GM19468 (cell line): Measurements from ENCODE around the gene SNRPA.

Experiments
- ATAC-seq: cut with Tn5 transposase; IDR thresholded peaks from one replicate; pipeline ENCODE4 v1.9.1; 2021; ENCODE audit warnings: mild to moderate bottlenecking, moderate library complexity, moderate number of reproducible peaks; ENCODE audit not compliant: unreplicated experiment; ENCODE audit errors: extremely low read depth

SNRPA gene

DNA sequence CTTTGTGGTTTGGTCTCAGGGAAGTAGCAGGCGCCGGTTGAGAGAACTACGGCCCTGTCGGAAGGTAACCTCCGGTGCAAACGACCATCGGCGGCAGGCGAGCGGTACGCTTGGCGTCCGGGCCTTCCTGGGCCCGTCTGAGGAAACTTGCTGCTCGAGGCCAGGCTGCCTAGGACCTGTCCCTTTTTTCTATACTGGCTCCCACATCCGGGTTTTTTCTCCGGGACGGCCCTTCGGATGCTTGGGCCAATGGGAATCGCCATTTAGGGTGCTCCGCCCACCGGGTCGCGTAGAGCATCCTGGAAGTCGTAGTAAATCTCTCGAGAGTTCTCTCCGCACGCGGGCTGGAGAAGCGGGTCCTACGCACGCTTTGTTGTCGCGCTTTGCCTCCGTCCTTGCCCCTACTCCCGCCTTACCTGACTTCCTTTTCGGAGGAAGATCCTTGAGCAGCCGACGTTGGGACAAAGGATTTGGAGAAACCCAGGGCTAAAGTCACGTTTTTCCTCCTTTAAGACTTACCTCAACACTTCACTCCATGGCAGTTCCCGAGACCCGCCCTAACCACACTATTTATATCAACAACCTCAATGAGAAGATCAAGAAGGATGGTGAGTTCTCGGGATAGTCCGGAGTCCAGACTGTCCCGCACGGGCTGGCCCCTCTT, at the start of gene SNRPA:
TSS of gene SNRPA (plus strand) at position 330 of the 664 bp plus-strand sequence. CDS start at position 536, 206 bp downstream.
- ATAC-seq = peak; percentile 47

DNA sequence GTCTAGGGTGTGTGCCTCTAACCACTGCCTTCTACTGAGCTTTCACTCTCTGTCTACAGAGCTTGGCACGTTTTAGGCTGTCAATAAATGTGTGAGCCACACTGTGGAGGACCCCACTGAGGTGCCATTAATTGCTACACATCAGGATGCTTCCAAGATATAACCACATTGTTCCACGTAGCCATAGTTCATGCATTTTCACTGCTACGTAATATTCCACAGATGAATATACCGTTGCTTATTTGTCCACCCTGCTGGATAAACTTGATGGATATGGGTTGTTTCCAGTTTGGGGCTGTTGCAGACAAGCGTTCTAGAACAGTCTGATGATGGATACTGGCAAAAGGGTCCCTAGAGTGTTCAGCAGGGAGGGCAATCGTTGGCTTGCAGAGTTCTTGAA, 49.2 kb upstream of the SNRPA start:
- no peak for ATAC-seq

DNA sequence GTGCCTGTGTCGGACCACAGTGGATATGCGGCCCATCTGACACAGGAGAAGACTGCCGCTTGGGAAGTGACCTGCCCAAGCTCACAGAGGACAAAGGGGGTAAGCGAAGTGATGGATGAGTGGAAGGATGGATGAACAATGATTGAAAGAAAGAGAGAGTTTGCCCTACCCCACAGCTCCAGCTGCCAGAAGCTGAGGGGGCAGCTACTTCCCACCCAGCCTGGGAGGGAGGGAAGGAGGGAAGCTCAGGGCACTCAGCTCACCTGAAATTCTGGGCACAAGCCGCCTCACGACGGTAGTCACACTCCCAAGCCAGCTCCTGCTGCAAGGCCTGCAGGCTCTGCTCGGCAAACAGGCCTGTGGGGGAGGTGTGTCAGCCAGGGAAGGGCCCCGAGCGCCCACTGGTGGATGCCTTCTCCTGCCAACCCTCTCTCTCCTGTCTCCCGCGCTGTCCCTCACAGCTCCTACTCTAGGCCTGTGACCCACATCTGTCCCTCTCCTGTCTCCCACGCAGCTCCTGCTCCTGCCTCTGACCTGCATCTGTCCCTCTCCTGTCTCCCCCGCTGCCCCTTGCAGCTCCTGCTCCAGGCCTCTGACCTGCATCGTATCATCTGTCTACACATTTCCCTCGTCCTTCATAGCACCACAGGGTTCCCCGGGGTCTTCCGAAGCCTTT, 48.5 kb upstream of the SNRPA start:
- no peak for ATAC-seq

GRCh38 chr19:40703029-40703755, 47.8 kb upstream of the SNRPA start:
- no peak for ATAC-seq

DNA sequence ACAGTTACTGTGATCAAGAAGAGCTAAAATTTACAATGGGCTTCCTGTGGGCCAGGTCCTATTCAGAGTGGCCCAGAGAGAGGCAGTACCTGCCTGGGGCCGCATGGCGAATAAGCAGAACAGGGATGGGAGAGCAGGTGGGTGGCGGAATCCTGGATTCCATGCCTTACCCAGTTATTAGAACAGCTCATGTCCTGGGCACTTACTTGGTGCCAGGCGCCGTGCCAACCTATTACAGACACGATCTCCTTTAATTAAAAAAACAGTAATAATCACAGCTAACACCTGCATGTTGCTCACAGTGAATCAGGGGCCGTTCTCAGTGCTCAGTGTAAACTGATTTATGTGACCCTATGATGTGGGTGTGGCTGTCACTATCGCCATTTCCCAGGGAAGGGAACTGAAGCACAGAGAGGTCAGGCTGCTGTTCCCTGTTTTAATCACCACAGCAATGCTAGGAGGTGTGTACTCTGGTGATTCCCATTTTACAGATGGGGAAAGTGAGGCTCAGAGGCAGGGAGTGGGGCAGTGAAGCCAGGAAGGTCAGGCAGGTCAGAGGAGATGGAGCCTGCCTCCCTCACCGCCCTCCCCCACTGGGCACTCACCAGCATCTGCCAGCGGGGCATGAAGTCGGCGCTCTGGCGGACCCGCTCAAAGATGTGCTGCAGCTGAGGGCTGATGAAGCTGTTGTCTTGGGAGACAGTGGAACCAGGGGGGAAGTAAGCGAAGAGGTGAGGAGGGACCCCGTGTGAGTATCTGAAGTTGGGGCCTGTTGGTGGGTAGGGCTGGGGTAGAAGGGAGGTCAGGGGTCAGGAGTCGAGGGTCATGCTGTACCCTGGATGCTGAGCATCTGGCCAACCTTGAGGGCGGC, 46.3 kb upstream of the SNRPA start:
- no peak for ATAC-seq

DNA sequence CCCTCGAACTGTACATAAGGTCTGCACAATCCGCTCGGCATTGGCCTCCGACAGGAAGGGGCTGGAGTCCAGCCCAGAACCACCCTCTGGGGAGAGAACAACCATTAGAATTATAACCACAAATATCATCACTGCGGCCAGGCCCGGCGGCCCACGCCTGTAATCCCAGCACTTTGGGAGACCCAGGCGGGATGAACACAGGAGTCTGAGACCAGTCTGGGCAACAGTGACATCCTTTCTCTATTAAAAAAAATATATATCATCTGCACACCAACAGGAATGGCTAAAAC, 45.7 kb upstream of the SNRPA start:
- ATAC-seq = no peak

GRCh38 chr19:40705950-40706619, 44.9 kb upstream of the SNRPA start:
- ATAC-seq = no peak

- ATAC-seq = no peak
These were observed 43.4 kb upstream of the SNRPA start for GRCh38 chr19:40707615-40708014.

GRCh38 chr19:40709817-40710216, 41.2 kb upstream of the SNRPA start:
- ATAC-seq = no peak

- no peak for ATAC-seq
These were observed 37.1 kb upstream of the SNRPA start for GRCh38 chr19:40713939-40714338.

GRCh38 chr19:40714441-40715299, 36.3 kb upstream of the SNRPA start:
- peak; percentile 56 for ATAC-seq

DNA sequence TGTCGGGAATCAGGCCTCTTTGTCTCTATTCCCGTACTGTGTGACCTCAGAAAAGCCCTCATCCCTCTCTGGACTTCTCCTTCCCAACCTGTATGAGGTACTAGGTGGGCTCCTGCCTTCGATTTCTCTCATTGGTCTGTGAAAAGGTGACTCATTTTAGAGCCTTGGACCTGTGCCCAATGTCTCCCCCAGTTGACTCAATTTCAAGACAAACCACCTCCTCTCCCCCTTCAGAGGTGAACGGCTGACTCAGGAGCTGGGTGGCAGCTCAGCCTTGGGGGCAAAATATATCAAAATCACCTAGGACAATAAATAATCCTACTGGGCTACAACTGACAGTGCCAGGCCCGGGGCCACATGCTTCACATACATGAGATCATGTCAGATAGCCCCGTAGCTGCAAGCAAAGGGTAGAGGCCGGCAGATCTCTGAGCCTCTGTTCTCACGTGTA, 34.9 kb upstream of the SNRPA start:
- ATAC-seq = no peak

- ATAC-seq = peak; percentile 72
These were observed 34.3 kb upstream of the SNRPA start, which contains the start of the genes COQ8B and ITPKC for GRCh38 chr19:40716482-40717324. Gene COQ8B (minus strand): TSS chr19:40716886. CDS start chr19:40714632, 2,254 bp downstream. Gene ITPKC (plus strand): TSS chr19:40717112. CDS start chr19:40717136, 24 bp downstream.

DNA sequence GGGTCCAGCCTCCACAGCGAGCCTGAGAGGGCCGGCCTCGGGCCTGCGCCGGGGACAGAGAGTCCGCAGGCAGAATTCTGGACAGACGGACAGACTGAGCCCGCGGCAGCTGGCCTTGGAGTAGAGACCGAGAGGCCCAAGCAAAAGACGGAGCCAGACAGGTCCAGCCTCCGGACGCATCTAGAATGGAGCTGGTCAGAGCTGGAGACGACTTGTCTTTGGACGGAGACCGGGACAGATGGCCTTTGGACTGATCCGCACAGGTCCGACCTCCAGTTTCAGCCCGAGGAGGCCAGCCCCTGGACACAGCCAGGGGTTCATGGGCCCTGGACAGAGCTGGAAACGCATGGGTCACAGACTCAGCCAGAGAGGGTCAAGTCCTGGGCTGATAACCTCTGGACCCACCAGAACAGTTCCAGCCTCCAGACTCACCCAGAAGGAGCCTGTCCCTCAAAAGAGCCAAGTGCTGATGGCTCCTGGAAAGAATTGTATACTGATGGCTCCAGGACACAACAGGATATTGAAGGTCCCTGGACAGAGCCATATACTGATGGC, 33.6 kb upstream of the SNRPA start:
- ATAC-seq = no peak

- ATAC-seq = no peak
These were observed 32.9 kb upstream of the SNRPA start for GRCh38 chr19:40717880-40718773.

DNA sequence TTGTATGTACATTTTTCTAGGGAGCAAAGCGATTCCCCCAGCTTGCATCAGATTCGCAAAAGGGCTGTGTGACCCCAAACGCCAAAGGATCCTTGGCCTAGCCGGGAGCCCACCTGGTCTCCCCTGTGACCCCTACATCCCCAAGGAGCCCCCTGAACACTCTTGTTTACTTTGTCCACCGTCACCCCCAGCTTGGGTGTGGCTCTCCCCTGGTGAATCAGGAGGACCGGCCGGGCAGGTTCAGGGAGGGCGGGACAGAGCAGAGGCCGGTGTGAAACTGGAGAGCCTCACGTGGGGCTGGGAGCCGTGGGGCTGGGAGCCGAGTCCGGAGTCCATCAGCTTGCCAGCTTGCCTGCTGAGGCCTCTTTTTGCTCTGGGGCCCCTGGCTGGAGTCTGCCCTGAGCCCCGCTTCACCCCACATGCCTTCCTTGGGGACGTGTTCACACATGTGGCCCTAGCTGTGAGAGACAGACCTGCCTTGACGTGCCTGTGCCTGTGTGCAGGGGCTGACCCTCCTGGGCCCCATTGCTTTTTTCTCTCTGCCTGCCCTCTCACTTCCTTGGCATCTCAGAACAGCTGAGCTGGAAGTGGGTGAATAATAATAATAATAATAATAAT, 32.1 kb upstream of the SNRPA start:
- ATAC-seq = no peak
